GF-D8 (cell line): ENCODE data around the gene UTY.
"Not testable (repeated sequence)": the region's sequence is repeated elsewhere in the genome, so short reads cannot be mapped to it uniquely, and the experiment has no call there.

Source experiments
- DNase-seq: peaks from one replicate; lab custom pipeline; 2025; lab: John Stamatoyannopoulos, UW

UTY gene

GRCh38 chrY:13299411-13299810, 180.4 kb downstream of the UTY start:
- DNase-seq = no peak

GRCh38 chrY:13296176-13296890, 183.5 kb downstream of the UTY start:
- no peak for DNase-seq

GRCh38 chrY:13295026-13295425, 184.8 kb downstream of the UTY start:
- DNase-seq = no peak

GRCh38 chrY:13291199-13291598, 188.6 kb downstream of the UTY start:
- no peak for DNase-seq

GRCh38 chrY:13282151-13283054, 197.4 kb downstream of the UTY start:
- not testable (repeated sequence) for DNase-seq

- DNase-seq = no peak
Measured at GRCh38 chrY:13279561-13279960, 200.3 kb downstream of the UTY start.

GRCh38 chrY:13271706-13272105, 208.1 kb downstream of the UTY start:
- no peak for DNase-seq

- DNase-seq = not testable (repeated sequence)
Measured at GRCh38 chrY:13253941-13254440, 225.8 kb downstream of the UTY start.

GRCh38 chrY:13250421-13250820, 229.4 kb downstream of the UTY start:
- DNase-seq = no peak

- no peak for DNase-seq
Measured at GRCh38 chrY:13243716-13244115, 236.1 kb downstream of the UTY start.

- no peak for DNase-seq
Measured at GRCh38 chrY:13233901-13234300, 245.9 kb downstream of the UTY start.

- no peak for DNase-seq
Measured at GRCh38 chrY:13233118-13233517, 246.7 kb downstream of the UTY start.

GRCh38 chrY:13227354-13227953, 252.4 kb downstream of the UTY start:
- no peak for DNase-seq

GRCh38 chrY:13210961-13211646, 268.7 kb downstream of the UTY start:
- no peak for DNase-seq

GRCh38 chrY:13205214-13205613, 274.6 kb downstream of the UTY start:
- DNase-seq = no peak
